Tibial nerve (tissue), 4 donors: ENCODE measurements around the gene CRYL1.

Experiments
- EP300 ChIP-seq, 2 donors: sonication (generic); formaldehyde crosslinking; IDR thresholded peaks; one replicate each; pipeline ENCODE4 v1.6.1; 2017; ENCODE audit warnings: antibody characterized with exemption in 2 of 2, mild to moderate bottlenecking in 1 of 2
- TF ChIP-seq, protein P1 (sequence below), 5 experiments: fragments of 200-600 bp in 3 of 5; fragments of 450-650 bp in 2 of 5; sonication (generic) in 3 of 5; IDR thresholded peaks; one replicate each; pipeline ENCODE4 v1.5.1; 2016 to 2019; ENCODE audit warnings: antibody characterized with exemption in 5 of 5, mild to moderate bottlenecking in 3 of 5, moderate library complexity in 2 of 5

DNA sequence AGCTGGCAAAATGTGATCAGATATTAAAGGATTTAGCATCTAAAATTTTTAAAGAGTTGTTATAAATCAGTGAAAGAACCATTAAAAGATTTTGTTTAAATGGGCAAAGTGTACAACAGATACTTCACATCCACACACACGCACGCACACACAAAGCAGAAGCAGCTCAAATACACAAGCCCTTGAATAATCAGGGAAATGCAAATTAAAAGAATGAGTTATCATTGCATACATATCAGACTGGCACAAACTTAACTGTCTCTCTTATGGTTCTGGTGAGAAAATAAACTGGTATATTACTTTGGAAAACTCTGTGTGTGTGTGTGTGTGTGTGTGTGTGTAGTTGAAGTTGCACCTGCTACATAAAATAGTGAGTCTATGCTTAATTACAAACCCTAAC, 59.3 kb downstream of the CRYL1 start:
- TF ChIP-seq, protein P1, sequence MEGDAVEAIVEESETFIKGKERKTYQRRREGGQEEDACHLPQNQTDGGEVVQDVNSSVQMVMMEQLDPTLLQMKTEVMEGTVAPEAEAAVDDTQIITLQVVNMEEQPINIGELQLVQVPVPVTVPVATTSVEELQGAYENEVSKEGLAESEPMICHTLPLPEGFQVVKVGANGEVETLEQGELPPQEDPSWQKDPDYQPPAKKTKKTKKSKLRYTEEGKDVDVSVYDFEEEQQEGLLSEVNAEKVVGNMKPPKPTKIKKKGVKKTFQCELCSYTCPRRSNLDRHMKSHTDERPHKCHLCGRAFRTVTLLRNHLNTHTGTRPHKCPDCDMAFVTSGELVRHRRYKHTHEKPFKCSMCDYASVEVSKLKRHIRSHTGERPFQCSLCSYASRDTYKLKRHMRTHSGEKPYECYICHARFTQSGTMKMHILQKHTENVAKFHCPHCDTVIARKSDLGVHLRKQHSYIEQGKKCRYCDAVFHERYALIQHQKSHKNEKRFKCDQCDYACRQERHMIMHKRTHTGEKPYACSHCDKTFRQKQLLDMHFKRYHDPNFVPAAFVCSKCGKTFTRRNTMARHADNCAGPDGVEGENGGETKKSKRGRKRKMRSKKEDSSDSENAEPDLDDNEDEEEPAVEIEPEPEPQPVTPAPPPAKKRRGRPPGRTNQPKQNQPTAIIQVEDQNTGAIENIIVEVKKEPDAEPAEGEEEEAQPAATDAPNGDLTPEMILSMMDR (IDR thresholded peaks at IDR 0.05), result no peak
- TF ChIP-seq EP300 (IDR thresholded peaks at IDR 0.05), result no peak
